Right lobe of liver (tissue), 4 donors: ENCODE data around the gene XAF1.

Experiments
- CTCF ChIP-seq, 4 donors: fragments of 200-600 bp in 3 of 4; fragments of 450-650 bp in 1 of 4; IDR thresholded peaks; one replicate each; pipeline versions ENCODE4 v1.5.1 to v1.8.0; 2016 to 2022; ENCODE audit warnings: antibody characterized with exemption in 4 of 4, mild to moderate bottlenecking in 2 of 4
- POLR2A ChIP-seq: fragments of 450-650 bp; IDR thresholded peaks from one replicate; pipeline ENCODE4 v1.6.1; 2017; ENCODE audit warnings: antibody characterized with exemption, mild to moderate bottlenecking
- donor health status: DM: no; HTN: no; CAD: no.
- donor health status: DM: no; HTN: no; CAD: no.
- donor health status: DM: no; HTN: yes; CAD: no.

DNA sequence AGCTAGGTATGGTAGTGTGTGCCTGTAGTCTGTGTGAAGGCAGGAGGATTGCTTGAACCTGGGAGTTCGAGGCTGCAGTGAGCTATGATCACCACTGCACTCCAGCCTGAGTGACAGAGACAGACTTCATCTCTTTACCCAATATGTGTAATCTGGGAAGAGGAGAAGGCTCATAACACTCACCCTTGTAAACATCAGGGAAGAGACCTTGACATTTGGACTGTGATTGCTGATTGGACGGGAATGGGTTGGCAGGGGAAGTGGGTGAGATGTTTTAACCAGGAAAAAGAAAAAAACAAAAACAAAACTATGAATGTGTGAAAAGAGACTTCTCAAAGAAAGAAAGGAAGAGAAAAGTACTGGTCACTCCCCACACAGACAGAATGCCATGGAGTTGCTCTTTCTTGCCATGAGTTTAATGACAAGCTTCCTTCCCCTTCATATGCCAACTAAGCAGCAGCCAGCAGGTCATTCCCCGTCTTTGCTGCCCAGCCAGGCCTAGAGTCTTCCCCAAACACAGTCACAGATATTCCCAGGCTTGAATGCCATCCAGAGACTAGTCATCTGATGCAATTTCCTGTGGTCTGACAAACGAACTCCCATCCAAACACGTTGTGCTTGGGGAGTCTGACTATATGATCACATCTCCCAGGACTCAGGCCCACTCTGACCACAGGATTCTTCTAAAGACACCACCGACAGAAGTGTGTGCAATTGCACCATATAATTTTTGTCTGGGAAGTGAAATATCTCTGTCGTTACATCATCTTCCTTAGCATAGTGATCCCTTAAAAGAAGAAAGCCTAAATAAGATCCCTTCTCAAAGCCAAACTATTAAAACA, 3.6 kb upstream of the XAF1 start:
- peak in 2 of 4 donors; percentile 7 to 32 for TF ChIP-seq CTCF (IDR thresholded peaks at IDR 0.05)
- TF ChIP-seq POLR2A = peak; percentile 83
